ENCODE data around the gene LONP1. TPM values are rescaled to one million over a fixed set of nuclear protein-coding genes. Genes with fewer than 3 reads are reported as not detected.

LONP1 gene
- polyA plus RNA-seq, 1 donor from 2014 or later: 43.1 TPM

GRCh38 chr19:5672708-5673459 lies 47.1 kb downstream of the LONP1 start:
- Histone ChIP-seq H2AFZ (ENCODE audit: low read depth, low read length) (no peak overlapping the region), H3F3A (ENCODE audit: insufficient read depth, low read length, poor library complexity, severe bottlenecking) (no peaks in the 10 kb centered on the region), H3K27ac (ENCODE audit: low read length) (no peak overlapping the region), H4K20me1 (ENCODE audit: insufficient read depth) (no peaks in the 10 kb centered on the region), H3K4me2 (ENCODE audit: low read length) (no peak overlapping the region), H3K9ac (ENCODE audit: low read length) (no peak overlapping the region), H3K4me3 (ENCODE audit: low read length) (no peak overlapping the region), H3K79me2 (replicated peaks; ENCODE audit: insufficient read depth, low read length) (no peaks in the 10 kb centered on the region), H3K9me2 (ENCODE audit: insufficient read depth, low read length) (no peaks in the 10 kb centered on the region), H3K36me3 (ENCODE audit: insufficient read depth, low read length) (peaks cover 1% of the 10 kb centered on the region), H3K27me3 (ENCODE audit: insufficient read depth, low read depth, low read length) (no peaks in the 10 kb centered on the region), H3K9me3 (ENCODE audit: low read length) (no peaks in the 10 kb centered on the region)
- TF ChIP-seq CTCF (IDR thresholded peaks at IDR 0.05; ENCODE audit: poor library complexity, severe bottlenecking): no peak
- TF ChIP-seq EZH2 (IDR thresholded peaks at IDR 0.05; ENCODE audit: borderline replicate concordance, insufficient read depth, low read length, poor library complexity, severe bottlenecking): no peak
- TF ChIP-seq RAD21 (conservative IDR thresholded peaks at IDR 0.05): no peak
- no peak for TF ChIP-seq SMC3 (conservative IDR thresholded peaks at IDR 0.05; ENCODE audit: poor library complexity)
- TF ChIP-seq TAF1 (IDR thresholded peaks at IDR 0.05; ENCODE audit: low read depth): no peak
- TF ChIP-seq MXI1 (conservative IDR thresholded peaks at IDR 0.05; ENCODE audit: poor library complexity, severe bottlenecking): no peak
- no peak for TF ChIP-seq POLR2AphosphoS5 (IDR thresholded peaks at IDR 0.05)
- TF ChIP-seq EP300 (conservative IDR thresholded peaks at IDR 0.05; ENCODE audit: poor library complexity, severe bottlenecking): no peak

DNA sequence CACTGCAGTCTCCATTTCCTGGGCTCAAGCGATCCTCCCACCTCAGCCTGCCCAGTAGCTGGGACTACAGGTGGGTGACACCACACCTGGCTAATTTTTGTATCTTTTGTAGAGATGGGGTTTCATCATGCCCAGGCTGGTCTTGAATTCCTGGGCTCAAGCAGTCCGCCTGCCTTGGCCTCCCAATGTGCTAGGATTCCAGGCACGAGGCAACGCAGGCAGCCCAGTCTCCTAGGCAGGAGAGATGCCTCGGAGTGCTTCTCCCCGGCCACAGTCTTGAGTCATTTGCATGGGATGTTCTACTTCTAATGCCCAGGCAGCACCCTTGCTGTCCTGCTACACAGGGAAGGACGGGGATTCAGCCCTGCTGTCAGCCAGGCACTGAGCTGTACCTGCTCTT lies 48.3 kb downstream of the LONP1 start:
- Histone ChIP-seq H3K79me2 (replicated peaks; ENCODE audit: insufficient read depth, low read length) (no peaks in the 10 kb centered on the region), H3K4me3 (ENCODE audit: low read length) (no peak overlapping the region), H3K9ac (ENCODE audit: low read length) (no peak overlapping the region), H3K27ac (ENCODE audit: low read length) (no peak overlapping the region), H4K20me1 (ENCODE audit: insufficient read depth) (no peaks in the 10 kb centered on the region), H3K9me2 (ENCODE audit: insufficient read depth, low read length) (no peaks in the 10 kb centered on the region), H2AFZ (ENCODE audit: low read depth, low read length) (no peak overlapping the region), H3K36me3 (ENCODE audit: insufficient read depth, low read length) (peaks cover 10% of the 10 kb centered on the region), H3K27me3 (ENCODE audit: insufficient read depth, low read depth, low read length) (no peaks in the 10 kb centered on the region), H3K9me3 (ENCODE audit: low read length) (no peaks in the 10 kb centered on the region), H3F3A (ENCODE audit: insufficient read depth, low read length, poor library complexity, severe bottlenecking) (no peaks in the 10 kb centered on the region), H3K4me2 (ENCODE audit: low read length) (no peak overlapping the region)
- TF ChIP-seq SMC3 (conservative IDR thresholded peaks at IDR 0.05; ENCODE audit: poor library complexity) (no peak), EP300 (conservative IDR thresholded peaks at IDR 0.05; ENCODE audit: poor library complexity, severe bottlenecking) (no peak), REST (IDR thresholded peaks at IDR 0.05; ENCODE audit: borderline replicate concordance) (no peak), CTCF (IDR thresholded peaks at IDR 0.05; ENCODE audit: poor library complexity, severe bottlenecking) (no peak), TAF1 (IDR thresholded peaks at IDR 0.05; ENCODE audit: low read depth) (no peak)
